RWPE2 (cell line): ENCODE measurements around the gene SERPINB5.
A peak's percentile ranks its signal among the peaks of the same experiment; 100 is the strongest.

Experiments used
- ATAC-seq: fragments of 200-7000 bp; cut with Tn5 transposase; 3 replicates; pipeline ENCODE4 v1.9.1; 2021; ENCODE audit warnings: low read depth
- DNase-seq: peaks from one replicate; pipeline ENCODE4 v3.0.0-alpha.2; 2020; ENCODE audit warnings: low spot score
- H3K27ac ChIP-seq: fragments of 450-650 bp; 2 replicates; pipeline ENCODE4 v1.5.1; 2017; ENCODE audit warnings: mild to moderate bottlenecking; ENCODE audit not compliant: poor library complexity, severe bottlenecking
- H3K27me3 ChIP-seq: fragments of 250-450 bp; sonication (Bioruptor Pico); 2 replicates; pipeline ENCODE4 v1.5.1; 2021; ENCODE audit warnings: mild to moderate bottlenecking, moderate library complexity; ENCODE audit not compliant: insufficient read depth, poor library complexity, severe bottlenecking
- H3K36me3 ChIP-seq: fragments of 250-450 bp; sonication (Bioruptor Pico); 2 replicates; pipeline ENCODE4 v1.5.1; 2020; ENCODE audit warnings: low read depth, mild to moderate bottlenecking, moderate library complexity
- H3K4me1 ChIP-seq: fragments of 250-450 bp; sonication (Bioruptor Pico); 2 replicates; pipeline ENCODE4 v1.5.1; 2021; ENCODE audit warnings: mild to moderate bottlenecking, moderate library complexity; ENCODE audit not compliant: insufficient read depth, poor library complexity, severe bottlenecking
- H3K4me3 ChIP-seq: fragments of 250-450 bp; sonication (Bioruptor Pico); 2 replicates; pipeline ENCODE4 v1.5.1; 2021; ENCODE audit warnings: mild to moderate bottlenecking, moderate library complexity; ENCODE audit not compliant: severe bottlenecking
- H3K9me3 ChIP-seq: fragments of 250-450 bp; sonication (Bioruptor Pico); 2 replicates; pipeline ENCODE4 v1.5.1; 2021; ENCODE audit warnings: mild to moderate bottlenecking, moderate library complexity; ENCODE audit not compliant: severe bottlenecking
- CTCF ChIP-seq: fragments of 450-650 bp; IDR thresholded peaks from one replicate; pipeline ENCODE4 v1.5.1; 2017; ENCODE audit warnings: mild to moderate bottlenecking, moderate library complexity; ENCODE audit not compliant: poor library complexity, severe bottlenecking

Gene SERPINB5, protein sequence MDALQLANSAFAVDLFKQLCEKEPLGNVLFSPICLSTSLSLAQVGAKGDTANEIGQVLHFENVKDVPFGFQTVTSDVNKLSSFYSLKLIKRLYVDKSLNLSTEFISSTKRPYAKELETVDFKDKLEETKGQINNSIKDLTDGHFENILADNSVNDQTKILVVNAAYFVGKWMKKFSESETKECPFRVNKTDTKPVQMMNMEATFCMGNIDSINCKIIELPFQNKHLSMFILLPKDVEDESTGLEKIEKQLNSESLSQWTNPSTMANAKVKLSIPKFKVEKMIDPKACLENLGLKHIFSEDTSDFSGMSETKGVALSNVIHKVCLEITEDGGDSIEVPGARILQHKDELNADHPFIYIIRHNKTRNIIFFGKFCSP

GRCh38 chr18:63476668-63477067, at the start of gene SERPINB5:
Gene SERPINB5, plus strand, starts transcription at chr18:63476958. Its CDS starts 7,471 bp downstream, at chr18:63484429.
- Histone ChIP-seq H3K4me3 (peak within 1 kb of the TSS; percentile 57), H3K36me3 (peaks cover 45% of the 10 kb centered on the region), H3K27me3 (no peaks in the 10 kb centered on the region), H3K9me3 (no peaks in the 10 kb centered on the region), H3K4me1 (peaks cover 42% of the 10 kb centered on the region), H3K27ac (peak within 1 kb of the TSS; percentile 96)
- ATAC-seq (peak; percentile 78), DNase-seq (peak; percentile 94)
- TF ChIP-seq CTCF, result no peak

GRCh38 chr18:63427558-63427957, 49.2 kb upstream of the SERPINB5 start:
- Histone ChIP-seq H3K27me3 (no peaks in the 10 kb centered on the region), H3K4me3 (no peak overlapping the region), H3K4me1 (peaks cover 20% of the 10 kb centered on the region), H3K36me3 (0 out of 2 replicates have a peak, but pooled peaks cover 2% of the 10 kb centered on the region), H3K9me3 (no peaks in the 10 kb centered on the region), H3K27ac (peak overlapping the region; percentile 86)
- no peak for TF ChIP-seq CTCF
- ATAC-seq, result peak; percentile 94
- DNase-seq, result peak; percentile 79

- ATAC-seq (no peak), DNase-seq (no peak)
- Histone ChIP-seq H3K4me1 (peaks cover 15% of the 10 kb centered on the region), H3K27me3 (no peaks in the 10 kb centered on the region), H3K4me3 (no peak overlapping the region), H3K27ac (no peak overlapping the region), H3K9me3 (no peaks in the 10 kb centered on the region), H3K36me3 (0 out of 2 replicates have a peak, but pooled peaks cover 2% of the 10 kb centered on the region)
- TF ChIP-seq CTCF, result no peak
Observed at GRCh38 chr18:63430526-63430925, 46.2 kb upstream of the SERPINB5 start.

GRCh38 chr18:63431180-63431579, 45.6 kb upstream of the SERPINB5 start:
- ATAC-seq (no peak), DNase-seq (no peak)
- H3K36me3 ChIP-seq, result 0 out of 2 replicates have a peak, but pooled peaks cover 2% of the 10 kb centered on the region
- peaks cover 15% of the 10 kb centered on the region for H3K4me1 ChIP-seq
- no peak overlapping the region for H3K27ac ChIP-seq
- H3K9me3 ChIP-seq, result no peaks in the 10 kb centered on the region
- H3K4me3 ChIP-seq, result no peak overlapping the region
- no peak for TF ChIP-seq CTCF
- H3K27me3 ChIP-seq, result no peaks in the 10 kb centered on the region
